GM18519 (cell line): ENCODE results near the gene OSBPL6.

Experiments
- ATAC-seq: cut with Tn5 transposase; IDR thresholded peaks from one replicate; pipeline ENCODE4 v1.9.1; 2021; ENCODE audit warnings: mild to moderate bottlenecking, moderate library complexity; ENCODE audit not compliant: unreplicated experiment, low FRiP score

OSBPL6 gene

DNA sequence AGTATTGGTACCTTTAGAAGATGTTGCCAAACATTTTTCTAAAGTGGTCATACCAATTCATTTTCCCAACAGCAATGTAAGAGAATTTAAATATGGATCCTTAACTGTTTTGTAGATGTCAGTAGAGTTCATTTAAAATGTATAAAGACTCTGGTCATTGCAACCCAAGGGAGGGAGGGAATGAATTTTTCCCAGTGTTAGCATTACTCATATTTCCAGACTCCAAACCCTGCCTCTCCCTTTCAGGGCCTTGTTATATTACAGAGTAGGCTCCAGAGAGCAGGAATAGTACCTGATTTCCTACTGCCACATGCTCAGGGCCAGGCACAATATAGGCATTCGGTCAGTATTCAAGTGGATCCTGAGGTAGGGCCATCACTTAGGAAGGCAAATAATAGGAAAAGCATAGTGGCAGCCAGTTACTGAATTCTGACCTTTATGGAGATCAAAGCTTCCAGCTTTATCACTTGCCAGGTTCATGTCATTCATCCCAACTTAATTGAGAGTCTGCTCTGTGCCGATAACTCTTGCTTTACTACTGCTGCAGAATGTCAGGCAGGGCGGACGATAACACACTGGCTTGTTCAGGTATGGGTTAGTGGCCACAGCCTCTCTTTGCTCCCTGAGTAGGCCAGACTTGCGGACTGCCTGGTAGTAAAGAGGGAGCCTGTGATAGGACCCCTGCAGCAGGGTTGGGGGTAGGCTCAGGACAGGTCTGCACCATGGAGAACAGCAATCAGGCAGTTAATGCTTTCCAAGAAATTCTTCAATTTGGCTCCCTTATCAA is 75.3 kb downstream of the OSBPL6 start:
- no peak for ATAC-seq

DNA sequence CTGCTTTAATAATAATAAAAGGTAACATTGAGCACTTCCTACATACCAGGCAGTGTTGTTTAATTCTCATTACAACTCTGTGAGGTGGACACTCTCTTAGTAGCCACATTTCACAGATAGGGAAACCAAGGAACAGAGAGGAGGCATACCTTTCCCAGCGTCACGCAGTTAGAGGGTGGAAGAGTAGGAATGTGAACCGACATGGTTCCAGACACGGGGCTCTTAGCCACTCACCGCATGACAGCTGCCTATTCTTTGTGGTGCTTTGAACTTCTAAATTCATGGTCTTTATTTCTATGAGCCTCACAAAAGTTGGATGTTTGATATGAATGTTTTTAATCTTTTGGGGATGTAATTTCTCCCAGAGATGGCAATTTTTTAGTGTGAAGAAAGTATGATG is 76.0 kb downstream of the OSBPL6 start:
- no peak for ATAC-seq

DNA sequence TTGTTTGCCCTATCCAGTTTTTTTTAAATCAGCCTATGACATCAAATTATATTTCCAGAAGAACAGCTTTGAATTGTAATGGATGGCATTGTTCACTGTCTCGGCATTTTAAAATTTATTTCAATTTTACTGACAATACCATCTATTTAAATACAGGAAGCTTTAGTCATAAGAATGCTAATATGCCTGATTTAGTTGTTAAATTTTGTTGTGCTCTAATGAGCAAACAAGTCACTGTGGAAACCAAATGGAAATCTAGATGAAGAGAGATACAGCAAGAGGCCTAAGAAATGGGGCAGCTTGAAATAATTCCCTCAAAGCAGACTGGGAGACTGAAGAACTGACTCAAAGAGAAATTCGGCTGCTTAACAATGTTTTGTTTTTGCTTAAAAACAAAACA is 76.8 kb downstream of the OSBPL6 start:
- no peak for ATAC-seq

DNA sequence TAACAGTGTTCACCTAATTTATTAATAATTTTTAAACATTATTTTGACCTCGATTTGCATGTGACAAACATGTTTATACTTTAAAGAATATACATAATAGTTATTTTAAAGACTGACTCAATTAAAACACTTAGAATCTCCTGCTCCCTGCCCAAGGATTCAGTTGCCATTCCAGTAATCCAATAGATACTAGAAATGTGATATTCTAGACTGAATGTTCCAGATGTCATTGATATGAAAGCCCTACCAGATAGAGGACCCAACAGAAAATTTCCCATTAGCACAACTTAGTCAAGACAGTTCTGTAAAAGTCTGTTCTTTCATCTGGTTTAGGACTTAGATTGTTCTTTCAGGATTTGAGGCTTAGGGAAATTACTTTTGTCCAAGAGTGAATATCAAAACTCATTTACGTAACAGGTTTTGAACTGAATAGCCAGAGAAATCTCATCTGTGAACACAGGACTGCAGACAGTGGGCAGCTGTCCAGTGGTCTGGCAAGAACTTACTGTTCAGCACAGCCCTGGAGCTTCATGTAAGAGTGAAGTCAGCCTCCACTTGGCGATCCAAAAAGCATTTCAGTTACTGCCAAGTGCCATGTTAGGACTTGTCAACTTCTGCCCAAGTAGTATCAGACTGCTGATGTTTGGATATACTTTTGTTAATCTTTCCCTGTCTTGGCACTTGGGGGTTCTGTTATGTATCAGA is 77.5 kb downstream of the OSBPL6 start:
- no peak for ATAC-seq

DNA sequence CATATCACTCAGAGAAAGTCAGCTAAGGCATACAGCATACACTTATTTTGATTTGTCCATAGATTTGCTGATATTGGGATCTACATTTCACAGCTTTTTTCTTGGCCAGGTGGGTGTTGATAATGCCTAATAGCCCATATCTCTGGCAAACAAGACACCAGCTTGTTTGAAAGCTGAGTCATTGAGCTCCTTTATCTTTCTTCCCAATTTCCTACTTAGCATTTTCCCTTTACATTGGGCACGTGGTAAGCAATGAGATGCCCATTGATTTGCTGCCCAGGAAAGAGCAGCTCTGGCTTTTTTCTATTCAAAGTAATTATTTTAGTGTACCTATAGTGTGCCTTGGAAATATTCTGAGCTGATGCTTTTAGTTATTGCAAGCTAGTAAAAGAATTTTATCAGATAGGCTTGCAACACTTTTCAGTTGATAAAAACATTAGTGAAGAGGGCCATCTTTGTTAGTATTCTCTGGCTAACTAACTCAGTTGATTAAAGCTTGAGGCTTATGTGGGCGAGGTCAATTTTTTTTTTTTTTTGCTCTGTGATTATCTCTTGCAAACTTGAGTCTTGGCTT is 79.6 kb downstream of the OSBPL6 start:
- ATAC-seq = no peak

DNA sequence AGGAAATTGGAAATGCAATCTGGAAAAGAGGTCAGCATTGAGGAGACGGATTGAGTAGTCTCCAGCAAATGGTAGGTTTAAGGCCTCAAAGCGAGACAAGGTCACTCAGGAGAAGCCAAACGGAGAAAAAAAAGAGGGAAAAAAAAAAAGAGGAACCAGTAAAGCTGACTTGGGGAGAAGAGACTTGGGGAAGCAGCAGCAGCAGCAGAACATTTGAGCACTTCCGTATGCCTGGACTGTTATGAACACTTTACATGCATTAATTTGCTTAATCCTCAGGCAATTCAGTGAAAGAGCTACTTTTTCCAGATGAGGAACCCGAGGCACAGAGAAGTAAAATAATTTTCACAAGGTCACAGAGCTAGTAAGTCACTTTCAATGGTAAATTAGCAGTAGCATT is 81.3 kb downstream of the OSBPL6 start:
- no peak for ATAC-seq

DNA sequence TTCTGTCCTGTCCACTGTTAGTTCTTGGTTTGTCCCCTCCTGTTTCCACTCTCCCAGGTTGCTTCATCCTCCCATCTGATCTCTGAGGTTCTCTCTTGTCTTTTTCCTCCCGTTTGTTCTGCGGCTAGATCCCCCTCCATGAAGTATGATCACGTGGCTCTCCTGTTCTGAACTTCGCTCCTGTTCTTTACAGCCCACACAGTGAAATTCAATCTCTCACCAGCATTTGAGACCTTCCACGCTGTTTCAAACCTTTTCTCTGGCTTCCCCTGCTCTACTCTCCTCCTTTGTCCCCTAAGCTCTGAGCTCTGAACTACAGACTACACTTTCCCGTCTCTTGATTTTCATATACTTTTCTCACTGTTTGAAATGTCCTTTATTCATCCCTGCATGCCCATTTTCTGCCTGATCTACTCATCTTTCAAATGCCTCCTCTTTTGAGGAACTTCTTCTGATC is 83.5 kb downstream of the OSBPL6 start:
- ATAC-seq = no peak

DNA sequence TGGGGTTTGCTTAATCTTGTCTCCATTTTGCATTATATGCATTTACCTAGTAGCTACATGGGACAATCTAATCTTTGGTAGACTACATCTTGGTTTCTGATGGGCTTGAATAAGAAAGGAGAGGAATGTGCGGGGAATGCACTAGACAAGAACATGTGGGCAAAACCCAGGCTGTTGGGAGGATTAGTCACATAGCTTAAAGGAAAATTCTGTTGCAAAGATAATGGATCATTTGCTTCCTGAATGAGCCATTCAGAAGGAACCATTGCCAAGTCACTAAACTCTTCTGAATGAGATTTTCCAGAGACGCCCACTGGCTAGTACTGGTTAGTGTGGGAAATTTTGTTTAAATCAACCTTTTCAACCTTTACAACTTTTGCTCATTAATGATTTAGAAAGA is 84.8 kb downstream of the OSBPL6 start:
- no peak for ATAC-seq

DNA sequence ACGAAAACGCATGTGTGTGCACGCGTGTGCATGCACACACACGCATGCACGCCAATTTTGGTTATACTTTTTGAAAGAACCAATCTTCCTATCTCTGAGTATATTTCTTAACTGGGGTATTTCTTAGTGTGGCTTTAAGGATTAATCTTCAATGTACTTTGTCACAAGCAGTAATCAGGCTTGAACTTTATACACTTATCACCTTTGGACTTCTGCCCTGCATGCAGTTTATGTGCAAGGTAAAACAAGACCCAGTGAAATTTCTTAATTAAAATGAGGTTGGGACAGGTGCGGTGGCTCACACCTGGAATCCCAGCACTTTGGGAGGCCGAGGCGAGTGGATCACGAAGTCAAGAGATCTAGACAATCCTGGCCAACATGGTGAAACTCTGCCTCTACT is 85.3 kb downstream of the OSBPL6 start:
- ATAC-seq = no peak

DNA sequence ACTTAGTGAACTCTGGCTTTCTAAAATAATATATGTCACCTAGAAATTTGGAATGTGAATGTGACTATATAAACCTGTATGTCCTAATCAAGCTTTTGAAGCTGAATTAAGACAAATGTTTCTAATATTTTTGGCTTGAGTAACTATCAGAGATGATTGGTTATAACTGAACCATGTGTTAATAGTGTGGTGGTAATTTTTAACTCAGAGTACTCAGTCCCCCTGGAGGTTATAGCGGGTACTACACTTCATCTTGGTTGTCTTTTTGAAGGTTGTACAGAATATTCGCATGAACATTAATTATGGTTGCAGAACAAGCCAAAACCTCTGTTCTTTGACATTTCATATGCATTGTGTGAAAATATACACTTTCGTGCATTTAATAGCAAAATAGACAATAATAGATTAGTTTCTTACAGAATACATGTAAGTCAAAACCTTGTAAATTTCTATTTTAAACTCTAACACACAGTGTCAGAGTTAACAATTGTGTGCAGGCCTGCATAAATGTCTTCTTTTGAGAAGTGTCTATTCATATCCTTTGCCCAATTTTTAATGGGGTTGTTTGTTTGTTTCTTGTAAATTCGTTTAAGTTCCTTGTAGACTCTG is 86.0 kb downstream of the OSBPL6 start:
- peak; percentile 77 for ATAC-seq

DNA sequence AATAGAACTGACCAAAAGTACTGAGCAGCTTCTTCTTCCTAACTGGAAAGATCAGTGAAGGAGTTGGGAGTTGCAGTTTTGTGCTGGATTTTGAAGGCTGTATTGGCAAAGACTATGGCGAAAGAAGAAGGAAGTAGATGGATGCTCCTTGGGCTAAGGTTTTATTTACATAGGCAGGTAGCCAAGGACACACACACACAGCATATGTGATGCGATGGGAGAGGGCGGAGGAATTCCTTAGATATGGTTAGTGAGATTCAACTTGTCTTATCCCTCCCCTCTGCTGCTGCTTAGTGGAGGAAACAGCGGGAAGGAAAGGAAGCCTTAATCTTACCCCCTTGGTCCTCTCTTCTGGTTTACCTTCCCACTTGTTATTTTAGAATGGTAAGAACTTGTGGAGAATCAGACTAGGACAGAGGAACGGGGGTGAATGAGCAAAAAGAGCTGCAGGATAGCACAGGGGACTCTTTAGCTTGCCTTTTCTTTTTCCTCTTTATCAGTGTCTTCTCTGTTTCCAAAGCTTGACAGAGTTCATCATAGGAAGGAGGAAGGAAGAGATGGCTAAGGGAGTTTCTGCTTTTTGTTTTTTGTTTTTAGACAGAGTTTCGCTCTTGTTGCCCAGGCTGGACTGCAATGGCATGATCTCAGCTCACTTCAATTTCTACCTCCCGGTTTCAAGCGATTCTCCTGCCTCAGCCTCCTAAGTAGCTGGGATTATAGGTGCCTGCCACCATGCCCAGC is 87.9 kb downstream of the OSBPL6 start:
- ATAC-seq = no peak

DNA sequence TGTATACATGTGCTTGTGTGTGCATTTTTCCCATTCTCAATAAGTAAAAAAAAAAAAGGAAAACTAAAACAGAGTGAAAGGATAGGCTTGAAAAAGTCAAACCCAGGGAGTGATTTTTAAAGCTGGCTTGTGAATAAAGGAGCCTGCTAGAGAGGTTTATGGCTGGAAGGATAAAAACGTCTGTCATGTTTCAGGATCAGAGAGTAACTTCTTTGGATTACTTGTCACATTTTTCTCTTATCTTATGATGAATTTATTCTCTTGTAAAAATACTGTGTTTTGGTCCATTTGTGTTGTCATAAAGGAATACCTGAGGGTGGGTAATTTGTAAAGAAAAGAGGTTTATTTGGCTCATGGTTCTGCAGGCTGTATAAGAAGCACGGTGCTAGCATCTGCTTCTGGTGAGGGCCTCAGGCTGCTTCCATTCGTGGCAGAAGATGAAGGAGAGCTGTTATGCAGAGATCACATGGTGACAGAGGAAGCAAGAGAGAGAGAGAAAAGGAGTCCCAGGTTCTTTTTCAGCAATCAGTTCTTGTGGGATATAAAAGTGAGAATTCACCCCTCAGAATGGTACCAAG is 89.1 kb downstream of the OSBPL6 start:
- no peak for ATAC-seq

DNA sequence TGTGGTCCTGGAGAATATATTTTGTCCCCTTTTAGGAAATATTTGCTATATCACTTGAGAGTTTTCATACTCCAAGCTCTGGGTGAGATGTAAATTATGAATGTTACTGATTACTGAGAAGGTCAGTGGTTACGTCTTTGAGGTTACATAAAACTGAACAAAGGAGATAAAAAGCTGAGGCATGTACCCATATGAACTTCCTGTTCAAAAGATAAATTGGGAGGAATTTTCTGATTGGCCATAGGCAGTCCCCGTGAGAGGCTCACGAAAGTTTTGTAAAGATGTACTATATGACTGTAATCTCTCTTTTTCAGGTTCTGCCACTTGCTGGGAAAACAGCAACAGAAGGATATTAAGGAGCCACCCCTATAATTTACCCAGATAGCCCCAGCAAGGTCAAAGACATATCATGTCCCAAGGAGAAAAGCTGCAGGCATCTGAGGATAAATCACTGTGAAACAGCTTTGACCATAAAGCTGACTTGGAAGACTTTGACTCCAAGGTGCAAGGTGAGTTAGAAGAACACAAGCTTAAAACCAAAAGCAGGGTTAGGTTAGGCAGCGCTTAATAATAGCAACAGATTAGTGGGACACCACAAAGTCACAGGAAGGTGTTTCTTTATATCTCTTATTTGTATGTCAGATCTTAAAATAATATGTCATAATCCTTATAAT is 90.4 kb downstream of the OSBPL6 start:
- no peak for ATAC-seq

DNA sequence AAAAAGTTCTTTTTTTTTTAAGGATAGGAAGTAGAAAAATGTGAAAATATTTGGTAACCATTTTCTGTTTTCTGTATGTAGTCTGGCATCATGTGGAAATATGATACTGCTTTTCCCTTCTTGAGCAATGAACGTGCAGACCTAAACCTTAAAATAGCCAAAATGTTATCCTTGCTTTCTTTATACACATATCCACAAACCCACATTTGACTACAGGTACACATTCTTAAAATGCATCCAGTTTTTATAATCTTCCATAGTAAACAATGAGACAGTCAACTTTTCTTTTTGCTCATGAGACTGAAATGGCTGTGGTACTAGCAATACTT is 90.9 kb downstream of the OSBPL6 start:
- ATAC-seq = no peak

DNA sequence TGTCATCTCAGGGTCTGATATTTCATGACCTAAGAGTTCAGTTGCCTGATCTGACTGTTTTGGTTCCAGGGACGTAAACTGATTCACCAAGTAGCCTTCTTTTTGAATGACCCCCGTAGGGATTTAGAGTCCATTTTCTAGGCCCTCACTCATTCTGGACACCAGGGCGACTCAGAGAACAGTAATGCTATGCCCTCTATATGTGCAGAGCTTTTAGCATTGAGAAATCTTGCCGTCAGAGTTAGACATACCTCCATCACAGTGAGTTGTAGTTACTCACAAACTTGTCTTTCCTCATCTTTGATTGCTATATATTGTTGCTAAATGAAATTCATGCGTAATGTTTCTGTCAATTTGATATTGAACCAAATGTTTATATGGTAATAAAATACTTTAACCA is 92.3 kb downstream of the OSBPL6 start:
- ATAC-seq = no peak

DNA sequence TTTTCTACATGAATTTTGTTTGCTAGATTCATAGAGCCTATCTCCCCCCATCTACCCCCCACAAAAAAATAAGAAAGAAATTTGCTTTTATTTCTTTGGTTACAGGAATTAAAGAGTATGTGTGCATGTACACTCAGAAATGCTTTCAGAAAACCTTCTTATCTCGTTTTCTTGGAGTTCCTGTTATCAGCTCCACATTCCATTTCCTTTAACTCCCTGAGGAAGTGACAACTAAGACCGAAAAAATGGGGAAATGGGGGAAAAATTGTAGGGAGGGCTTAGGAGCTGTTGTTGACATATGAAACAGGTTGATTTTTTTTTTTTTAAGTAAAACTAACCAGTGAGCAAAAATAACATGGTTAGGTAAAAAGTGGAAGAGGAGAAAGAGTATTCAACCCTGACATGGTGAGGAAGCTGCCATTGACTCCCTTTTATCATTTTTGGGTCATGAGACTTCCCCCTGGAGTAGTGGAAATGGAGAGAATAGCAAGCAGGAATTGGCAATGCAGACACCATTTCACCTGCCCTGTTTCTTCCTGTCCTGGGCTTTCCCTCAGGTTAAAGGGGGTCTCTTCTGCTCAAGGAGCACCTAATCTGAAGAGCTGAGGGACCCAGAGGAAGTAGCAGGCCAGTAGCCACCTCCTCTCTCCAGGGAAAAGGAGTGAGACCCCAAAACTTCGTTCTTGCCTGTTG is 93.5 kb downstream of the OSBPL6 start:
- no peak for ATAC-seq

DNA sequence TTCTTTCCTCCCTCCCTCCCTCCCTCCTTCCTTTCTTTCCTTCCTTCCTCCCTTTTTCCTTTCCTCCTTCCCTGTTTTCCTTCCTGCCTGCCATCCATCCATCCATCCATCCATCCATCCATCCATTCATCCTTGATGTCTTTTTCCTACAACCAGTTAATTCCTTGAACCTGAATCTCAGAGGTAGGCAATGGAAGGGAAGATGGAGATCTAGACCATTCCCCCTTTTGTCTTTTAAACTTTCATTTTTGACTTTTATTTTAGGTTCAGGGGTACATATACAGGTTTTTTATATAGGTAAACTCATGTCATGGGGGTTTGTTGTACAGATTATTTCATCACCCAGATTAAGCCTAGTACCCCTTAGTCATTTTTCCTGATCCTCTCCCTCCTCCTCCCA is 97.4 kb downstream of the OSBPL6 start:
- ATAC-seq = no peak

DNA sequence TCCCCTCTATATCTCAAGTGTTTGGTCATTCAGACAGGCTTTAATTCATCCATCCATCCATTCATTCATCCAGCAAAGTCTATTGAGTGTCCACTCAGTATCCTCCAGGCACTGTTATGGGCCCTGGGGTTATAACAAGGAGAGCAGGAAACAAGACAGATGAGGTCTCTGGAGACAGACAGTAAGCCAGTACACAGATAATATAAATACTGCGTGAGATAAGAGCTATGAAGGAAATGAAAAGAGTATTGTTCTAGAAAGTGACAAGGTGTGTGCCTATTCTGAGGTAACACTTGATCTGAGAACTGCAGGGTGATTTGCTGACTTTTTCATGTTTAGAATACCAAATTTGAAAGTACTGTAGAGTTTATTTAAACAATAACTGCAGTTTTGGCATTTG is 98.3 kb downstream of the OSBPL6 start:
- no peak for ATAC-seq

DNA sequence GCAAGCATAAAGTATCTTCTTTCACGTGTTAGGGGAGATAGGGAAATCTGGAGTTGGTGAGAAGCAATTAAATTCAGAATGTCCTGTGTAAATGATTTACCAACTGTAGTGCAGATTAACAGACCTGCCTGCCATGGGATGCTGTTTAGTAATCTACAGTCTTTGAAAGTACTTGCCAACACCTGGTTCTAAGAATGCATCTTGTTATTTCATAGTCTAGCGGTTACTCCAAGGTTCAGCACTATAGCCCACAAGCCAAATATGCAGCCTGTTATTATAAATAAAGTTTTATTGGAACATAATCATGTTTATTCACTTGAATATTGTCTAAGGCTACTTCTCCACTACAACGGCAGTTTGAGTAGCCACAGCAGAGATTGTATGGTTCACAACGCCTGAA is 100.8 kb downstream of the OSBPL6 start:
- ATAC-seq = no peak
